OCI-LY3 (cell line): Measurements from ENCODE around the gene ZNF593OS.

Source experiments
- EZH2phosphoT487 ChIP-seq: fragments of 200-600 bp; shearing (Covaris generic); IDR thresholded peaks from 2 replicates; pipeline ENCODE4 v1.6.1; 2018; ENCODE audit warnings: antibody characterized with exemption, mixed run types, low read depth
- TF ChIP-seq, protein P1 (sequence below): fragments of 200-600, 300-600 bp; sonication (generic); IDR thresholded peaks from 2 replicates; pipeline ENCODE4 v1.5.1; 2014; ENCODE audit warnings: antibody characterized with exemption, low read length, low read depth

DNA sequence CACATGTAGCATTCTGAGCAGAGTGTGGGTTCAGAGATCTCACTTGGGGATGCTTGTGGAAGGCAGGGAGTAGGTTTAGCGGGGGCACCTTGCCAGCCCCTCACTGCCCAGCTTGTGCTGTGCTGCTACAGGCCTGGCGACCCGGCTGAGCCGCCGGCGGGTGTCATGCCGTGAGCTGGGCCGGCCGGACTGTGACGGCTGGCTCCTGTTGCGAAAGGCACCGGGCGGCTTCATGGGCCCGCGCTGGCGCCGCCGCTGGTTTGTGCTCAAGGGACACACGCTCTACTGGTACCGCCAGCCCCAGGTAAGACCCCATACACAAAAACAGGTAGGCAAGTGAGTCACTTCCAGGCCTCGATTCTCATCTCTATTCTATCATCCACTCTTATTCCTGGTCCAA is 13.3 kb upstream of the ZNF593OS start:
- TF ChIP-seq, protein P1, sequence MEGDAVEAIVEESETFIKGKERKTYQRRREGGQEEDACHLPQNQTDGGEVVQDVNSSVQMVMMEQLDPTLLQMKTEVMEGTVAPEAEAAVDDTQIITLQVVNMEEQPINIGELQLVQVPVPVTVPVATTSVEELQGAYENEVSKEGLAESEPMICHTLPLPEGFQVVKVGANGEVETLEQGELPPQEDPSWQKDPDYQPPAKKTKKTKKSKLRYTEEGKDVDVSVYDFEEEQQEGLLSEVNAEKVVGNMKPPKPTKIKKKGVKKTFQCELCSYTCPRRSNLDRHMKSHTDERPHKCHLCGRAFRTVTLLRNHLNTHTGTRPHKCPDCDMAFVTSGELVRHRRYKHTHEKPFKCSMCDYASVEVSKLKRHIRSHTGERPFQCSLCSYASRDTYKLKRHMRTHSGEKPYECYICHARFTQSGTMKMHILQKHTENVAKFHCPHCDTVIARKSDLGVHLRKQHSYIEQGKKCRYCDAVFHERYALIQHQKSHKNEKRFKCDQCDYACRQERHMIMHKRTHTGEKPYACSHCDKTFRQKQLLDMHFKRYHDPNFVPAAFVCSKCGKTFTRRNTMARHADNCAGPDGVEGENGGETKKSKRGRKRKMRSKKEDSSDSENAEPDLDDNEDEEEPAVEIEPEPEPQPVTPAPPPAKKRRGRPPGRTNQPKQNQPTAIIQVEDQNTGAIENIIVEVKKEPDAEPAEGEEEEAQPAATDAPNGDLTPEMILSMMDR, result no peak
- TF ChIP-seq EZH2phosphoT487, result no peak
